AG20443 (cell line): ENCODE results near the gene OSBPL2.

Source experiments
- DNase-seq: peaks from one replicate; pipeline ENCODE4 v3.0.0; 2012; ENCODE audit warnings: low spot score, mixed read lengths

Gene OSBPL2

DNA sequence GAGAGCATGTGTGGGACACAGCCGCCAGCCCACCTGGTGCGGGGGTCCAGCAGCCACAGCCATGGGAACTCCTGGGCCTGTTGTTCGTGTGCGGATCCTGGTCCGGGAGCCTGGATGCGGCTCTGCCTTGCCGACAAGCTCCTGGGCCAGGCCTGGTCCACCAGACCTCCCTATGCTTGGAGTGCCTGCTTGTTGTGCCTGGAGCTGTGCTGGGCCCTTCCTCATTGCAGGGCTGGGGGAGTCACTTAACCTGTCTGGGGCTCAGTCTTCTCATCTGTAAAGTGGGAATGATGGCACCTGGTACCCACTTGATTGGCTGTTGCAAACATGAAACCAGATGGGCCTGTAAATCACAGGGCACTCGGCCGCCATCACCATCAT is 2.6 kb upstream of the OSBPL2 start:
- no peak for DNase-seq

DNA sequence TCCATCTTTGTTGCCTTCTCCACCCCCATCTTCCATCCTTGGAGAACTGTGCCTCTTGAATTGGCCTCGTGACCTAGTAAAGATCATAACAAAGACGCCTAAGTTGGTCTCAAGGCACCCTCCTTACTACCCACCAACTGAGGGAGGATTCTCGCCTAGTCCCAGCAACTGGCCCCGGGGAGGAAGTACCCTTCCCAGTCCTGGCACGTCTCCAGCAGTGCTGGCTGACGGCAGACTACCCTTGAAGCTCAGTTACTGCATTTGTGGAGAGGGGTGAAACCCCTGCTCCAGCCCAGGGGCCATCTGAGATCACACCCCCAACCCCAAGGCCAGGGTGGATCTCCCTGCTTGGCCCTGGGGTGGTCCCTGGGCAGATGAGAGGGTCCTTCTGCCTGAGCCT is 2.1 kb upstream of the OSBPL2 start:
- DNase-seq = no peak

DNA sequence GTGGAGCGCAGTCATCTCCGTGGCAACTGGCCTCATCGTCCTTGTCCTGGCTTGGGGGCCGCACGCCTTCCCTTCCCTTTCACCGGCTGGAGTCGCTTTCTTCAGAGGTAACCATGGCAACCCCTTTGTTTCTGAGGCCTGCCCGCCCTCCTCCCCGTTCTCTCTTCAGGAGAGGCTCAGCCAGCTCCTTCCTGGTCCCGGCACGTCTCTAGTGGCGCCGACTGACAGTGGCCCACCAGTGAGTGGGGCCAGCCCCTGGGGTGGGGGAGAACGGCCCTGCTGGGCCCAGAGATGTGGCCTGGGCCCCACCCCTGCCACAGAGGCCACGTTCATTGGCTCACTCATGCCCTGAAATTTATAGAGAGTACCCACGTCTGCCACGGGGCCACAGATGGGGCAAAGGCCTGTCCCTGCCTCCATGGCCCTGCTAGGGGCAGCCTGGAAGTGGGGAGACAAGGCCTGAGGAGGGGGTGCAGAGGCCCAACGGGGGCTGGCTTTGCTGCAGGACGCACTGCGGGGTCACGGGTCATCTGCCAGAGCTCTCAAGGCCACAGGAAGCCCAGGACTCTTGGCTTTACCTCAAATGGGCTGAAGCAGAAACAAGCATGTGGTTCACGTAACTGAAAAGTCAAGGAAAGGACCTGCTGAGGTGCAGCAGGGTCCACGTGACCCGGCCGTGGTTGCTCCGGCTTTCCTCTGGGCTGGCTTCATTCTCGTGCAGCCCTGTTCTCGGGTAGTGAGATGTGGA is 1.4 kb upstream of the OSBPL2 start:
- no peak for DNase-seq

DNA sequence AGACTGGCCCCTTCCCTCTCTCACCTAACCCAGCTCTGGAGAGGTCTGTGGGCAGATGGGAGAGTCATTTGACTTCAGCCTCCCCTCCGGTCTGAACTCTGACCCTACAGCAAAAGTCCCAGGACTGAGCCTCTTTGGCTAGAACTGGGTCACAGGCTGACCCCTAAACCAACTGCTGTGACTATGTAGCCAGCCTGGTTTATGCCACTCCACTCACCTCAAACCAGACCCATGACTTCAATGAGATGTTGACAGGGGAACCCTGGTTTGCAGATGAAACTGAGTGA is 864 bp upstream of the OSBPL2 start:
- DNase-seq = no peak

DNA sequence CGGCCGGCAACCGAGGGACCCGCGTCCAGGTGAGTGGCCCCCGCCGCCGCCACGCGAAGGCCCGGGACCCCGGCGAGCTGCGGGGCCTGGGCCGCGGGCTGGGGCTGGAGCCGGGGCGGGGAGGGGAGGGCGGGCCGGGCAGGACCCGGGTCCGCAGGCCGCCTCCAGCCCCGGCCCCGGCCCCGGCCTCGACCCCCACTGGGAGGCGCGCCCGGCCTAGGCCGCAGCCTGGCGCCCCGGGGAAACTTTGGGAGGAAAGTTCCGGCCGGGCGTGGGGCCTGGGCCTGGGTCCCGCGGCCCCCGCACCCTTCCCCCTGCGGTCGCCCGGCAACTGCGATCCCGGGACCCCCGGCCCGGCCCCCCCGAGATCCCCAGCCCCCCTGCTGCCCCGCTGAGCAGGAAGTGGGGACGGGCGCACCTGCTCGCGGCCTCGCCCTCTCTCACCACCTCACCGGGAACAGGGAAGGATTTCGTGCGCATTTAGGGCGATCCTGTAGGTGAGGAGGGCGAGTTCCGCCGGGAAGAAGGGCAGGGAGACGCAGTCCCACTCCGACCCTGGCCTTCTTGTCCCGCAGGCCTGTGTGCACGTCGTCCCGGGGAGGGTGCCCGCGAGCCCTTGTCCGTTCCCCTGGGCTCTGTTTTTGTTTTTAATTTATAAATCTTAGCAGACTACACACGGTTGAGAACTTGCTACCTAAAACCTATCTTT is 402 bp downstream of the OSBPL2 start:
- peak; percentile 43 for DNase-seq

DNA sequence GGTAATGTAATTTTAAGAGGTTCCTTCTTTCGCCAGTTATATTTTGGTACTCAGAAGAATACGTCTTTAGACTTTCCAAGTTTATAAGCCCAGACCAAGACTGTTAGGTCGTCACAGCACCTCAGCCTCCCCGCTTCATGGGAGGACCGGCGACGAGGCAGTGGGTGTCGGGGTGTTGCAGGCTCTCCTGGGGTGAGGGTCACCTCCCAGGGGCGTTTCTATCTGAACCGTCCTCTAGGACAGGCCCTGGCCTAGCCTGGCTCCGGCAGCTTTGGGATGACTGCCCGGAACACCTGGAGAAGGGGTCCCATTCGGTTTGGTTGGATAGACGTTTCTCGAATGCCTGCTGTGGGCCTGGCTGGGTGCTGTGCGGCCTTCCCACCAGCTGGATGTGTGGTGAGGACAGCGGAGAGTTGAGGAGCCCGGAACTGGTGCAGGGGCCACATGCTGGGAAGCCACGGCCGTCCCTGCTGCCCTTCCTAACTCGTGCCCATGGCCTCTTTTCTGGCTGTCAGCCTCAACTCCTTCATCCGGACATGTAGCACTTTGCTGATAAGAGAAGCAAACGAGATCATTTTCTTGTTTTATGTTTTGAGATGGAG is 1.1 kb downstream of the OSBPL2 start:
- peak; percentile 39 for DNase-seq

DNA sequence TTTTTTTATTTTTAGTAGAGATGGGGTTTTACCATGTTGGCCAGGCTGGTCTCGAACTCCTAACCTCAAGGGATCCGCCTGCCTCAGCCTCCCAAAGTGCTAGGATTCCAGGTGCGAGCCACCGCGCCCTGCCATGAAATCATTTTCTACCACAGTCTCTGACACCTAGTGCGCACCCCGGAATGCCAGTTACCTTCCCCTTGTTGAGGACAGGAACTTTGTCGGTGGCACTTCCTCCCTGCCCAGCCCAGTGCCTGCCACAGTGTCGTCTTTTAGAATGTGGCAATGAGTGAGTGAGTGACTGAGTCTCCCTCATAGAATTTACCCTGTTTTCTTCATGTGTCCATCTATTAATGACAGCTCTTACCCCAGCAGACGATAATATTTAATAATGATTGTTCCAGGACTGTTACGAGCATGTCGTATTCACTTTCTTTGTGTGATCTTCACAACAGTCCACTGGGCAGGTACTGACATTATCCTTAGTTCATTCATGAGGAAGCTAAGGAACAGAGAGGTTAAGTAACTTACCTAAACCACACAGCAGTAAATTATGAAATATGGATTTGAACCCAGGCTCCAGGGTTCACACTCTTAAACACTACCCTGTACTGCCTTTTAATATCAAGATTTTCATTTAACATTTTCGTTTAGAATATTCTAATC is 1.8 kb downstream of the OSBPL2 start:
- no peak for DNase-seq

DNA sequence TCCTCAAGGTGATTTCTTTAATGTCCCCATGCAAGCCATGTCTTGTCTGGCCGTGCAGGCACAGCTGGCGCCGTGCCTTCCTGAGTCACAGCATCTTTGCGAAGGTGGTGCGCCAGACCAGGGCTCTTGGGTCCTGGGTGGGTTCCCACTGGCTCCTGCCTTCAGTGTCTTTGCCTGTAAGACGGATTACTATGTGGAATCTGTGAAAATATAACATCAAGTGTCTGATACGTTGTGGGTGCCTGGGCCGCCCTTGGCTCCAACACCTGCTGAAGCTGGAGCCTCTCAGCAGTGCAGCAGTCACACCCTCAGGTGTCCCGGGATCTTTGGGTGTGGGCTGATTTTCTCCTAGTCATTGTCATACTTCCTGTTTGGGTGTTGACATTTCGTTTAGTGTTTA is 3.2 kb downstream of the OSBPL2 start:
- DNase-seq = no peak

DNA sequence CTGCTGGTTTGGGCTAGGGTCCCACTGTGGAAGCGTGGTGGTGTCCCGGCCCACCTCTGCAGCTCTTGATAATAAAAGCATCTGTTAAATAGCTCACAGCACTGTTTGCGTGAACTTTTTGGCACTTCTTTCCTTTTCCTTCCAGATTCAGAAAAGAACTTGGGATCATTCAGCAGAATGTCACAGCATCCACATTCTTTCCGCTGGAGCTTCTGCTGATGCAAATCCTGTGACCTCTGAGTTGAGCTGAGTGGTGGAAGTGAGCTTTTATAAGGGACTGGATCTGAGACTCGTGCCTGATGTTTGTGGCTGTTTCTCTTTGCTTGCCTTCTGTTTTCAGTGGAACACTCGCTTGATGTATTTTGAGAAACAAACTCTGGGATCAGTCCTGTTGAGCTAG is 3.9 kb downstream of the OSBPL2 start:
- DNase-seq = no peak

DNA sequence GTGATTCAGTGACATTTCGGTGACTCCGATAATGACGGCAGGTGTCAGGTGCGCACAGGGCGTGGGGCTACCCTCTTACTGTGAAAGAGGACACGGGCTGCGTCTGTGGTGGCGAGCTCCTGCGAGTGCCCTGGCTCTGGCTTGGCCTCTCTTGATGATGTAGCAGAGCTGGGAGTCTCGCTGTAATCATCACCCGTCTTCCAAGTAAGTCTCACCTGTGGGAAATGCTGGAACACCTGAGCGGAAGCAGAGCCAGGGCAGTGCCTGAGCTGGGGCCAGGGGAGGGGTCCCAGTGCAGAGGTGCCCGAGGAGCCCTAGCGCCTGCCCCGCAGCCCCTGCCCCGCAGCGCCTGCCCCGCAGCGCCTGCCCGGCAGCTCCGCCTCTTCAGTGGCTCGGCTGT is 4.8 kb downstream of the OSBPL2 start:
- no peak for DNase-seq

DNA sequence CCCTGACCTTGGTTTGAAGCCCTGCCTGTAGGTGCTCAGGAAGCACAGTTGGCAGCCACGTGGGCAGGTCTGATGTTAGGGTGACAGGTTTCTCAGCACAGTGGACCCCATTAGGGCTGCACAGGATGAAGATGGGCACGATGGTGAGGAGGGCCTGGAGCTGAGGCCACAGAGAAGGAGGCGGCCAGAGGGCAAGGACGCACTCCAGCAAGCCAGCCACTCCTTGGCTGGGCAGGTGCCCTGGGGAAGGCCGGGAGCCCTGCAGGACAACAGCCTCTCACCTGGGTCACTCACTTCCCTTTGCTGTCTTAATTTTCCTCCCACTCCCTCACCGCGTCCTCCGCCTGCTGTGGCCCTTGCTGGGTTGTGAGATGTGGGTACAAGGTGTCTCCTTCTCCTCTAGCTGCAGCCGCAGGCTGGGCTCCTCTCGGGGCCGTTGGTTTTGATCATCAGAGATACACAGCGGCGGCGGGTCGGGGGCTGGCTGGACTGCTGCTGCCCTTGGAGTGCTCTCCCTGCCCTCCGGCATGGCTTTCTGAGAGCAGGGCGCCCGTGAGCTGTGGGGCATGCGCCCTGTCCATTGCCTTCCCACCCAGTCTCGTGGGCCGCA is 5.7 kb downstream of the OSBPL2 start:
- no peak for DNase-seq

DNA sequence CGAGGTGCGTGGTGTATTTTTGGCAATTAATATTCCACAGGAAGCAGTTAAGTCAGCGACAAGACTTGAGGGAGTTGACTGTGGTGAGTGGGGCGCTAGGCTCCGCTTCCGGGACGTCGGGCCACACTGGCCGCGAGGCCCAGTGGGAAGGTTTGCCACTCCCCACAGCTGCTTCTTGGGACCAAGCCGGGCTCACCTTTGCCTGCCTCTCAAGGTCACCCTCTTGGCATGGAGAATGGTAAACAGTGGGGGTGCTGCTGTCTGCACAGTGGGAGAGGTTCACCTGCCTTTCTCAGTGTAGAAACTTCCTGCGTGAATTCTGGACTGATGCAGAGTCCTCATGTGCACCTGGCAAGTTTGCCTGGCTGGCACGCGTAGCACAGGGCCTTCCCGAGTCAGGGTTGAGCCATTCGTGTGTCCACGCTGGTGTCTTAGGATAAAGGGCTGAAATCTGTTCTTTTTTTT is 6.4 kb downstream of the OSBPL2 start:
- DNase-seq = no peak

DNA sequence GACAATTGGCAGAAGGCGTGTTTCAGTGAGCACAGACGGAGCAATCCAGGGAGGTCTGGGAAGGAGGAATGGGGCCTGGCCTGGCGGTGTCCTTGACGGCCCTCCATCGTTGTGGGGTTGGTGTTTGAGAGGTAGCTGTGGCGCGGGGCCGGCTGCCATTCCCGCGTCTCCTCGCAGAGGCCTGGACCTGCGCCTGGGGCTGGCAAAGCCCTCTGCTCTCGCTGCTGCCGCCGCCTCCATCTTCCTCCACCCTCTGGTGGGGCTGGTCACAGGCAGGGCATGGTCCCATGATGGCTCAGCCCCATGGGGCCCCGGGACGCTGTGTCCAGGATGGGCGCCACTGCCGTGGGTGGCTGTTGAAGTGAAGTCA is 7.6 kb downstream of the OSBPL2 start:
- no peak for DNase-seq

DNA sequence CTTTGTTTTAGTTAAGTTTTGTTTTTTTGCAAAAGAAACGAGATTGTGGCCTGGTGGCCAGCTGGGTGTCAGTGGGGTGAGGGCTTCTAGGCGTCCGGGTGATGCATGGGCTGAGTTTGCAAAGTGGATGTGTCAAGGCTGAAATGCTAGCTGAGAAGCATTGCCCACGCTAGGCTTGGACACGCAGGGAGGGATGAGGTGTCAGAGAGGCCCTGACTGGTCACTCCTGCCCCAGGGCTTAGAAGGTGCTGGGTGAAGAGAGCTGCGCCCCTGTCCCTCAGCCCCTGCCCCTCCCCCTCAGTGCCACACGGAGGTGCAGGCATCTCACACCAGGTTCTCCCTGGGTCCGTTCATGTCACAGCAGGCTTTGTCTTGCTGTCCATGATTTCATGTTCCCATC is 8.1 kb downstream of the OSBPL2 start:
- DNase-seq = no peak

DNA sequence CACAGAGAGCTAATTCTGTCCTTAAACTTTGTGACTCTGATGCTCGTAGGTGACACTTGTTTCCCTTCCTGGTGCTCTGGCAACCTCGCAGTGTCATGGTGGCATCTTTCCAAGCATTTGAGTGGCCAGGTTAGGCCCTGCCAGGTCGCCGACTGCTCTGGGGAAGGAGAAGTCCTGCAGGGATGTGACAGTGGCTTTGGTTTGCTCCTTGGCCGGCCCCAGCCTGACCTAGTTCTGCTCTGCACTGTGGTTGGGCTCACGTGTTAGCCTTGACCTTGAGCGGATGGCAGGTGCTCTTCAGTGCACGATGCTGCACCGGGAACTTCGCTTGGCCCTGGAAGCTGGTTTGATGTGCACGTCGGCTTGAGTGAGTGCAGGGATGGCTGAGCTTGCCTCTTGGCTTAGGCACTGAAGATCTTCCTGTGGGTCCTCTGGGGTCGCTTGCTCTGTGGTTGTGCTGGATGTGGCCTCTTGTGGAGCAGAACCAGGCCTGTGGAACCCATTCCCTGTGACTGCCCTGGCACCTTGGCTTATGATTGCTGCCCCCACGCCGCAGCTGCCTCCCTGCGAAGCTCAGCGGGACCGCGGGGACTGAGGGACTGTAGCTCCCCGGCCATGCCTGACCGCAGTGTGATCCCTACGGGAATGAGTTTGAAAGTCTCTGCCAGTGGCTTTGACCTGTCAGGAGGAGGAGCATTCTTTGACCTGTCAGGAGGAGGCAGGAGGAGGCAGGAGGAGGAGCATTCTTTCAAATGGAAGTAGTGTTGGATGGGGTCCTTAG is 8.7 kb downstream of the OSBPL2 start:
- DNase-seq = no peak

DNA sequence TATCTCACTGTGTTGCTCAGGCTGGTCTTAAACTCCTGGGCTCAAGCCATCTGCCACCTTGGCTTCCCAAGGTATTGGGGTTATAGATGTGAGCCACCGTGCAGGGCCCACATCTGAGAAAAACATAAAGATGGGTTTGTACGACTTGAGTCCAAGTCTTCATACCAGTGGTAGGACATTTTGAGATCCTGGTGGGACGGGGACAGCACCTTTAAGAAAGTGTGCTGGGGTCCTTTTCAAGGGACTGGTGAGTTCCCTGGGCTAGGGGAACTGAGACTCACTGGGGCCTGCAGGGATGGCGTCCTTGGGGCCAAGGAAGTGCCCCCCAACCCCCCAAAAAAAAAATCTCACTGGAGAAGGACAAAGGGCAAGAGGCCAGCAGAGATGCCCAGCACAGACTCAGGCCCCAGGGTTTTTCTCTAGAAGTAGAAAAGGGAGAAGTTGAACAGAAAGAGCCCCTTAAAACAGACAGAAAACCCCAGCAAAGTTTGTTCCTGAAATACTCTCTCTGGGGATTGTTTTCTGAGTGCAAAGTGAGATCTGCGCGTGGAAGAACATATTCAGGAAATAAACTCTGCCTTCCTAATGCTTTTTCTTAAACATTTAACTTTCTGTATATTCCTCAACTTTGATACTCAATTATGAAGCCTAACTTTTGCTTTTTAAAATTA is 10.7 kb downstream of the OSBPL2 start:
- DNase-seq = no peak

DNA sequence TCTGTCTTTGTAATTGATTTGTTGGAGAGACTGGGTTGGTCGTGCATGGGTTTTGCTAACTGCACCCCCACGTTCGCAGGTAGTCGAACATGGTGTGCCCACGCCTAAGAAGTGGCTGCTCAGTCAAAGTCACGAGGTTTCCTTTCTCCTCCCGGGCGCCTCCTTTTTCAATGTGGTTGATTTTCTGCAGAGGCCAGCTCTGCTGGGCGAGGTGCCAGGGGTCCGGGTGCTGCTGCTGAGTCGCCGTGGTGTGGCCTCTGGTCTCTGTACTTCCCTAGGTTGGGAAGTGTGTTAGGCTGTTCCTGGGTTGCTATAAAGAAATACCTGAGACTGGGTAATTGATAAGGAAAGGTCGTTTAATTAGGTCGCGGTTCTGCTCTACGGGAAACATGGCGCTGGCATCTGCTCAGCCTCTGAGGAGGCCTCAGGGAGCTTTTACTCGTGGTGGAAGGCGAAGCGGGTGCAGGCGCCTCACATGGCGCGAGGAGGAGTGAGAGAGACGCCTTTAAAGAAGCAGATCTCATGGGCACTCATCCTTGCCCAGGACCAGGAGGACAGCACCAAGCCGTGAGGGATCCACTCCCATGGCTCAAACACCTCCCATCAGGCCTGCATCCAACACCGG is 14.1 kb downstream of the OSBPL2 start:
- no peak for DNase-seq

DNA sequence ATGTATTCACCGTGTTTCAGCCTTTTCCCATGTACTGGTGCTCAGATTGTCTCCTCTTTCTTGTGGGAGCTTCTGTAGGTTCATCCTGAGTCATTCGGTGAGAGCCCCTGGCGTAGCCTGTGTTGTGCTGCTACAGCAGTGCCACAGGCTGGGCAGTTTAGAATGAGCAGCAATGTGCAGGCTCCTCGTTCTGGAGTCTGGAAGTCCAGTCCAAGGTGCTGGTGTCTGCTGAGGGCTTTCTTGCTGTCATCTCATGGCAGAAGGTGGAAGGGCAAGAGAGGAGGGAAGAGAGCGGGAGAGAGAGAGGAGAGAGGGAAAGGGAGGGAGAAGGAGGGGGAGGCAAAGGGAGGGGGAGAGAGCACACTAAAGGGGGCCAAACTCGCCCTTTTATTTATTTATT is 15.1 kb downstream of the OSBPL2 start:
- no peak for DNase-seq

DNA sequence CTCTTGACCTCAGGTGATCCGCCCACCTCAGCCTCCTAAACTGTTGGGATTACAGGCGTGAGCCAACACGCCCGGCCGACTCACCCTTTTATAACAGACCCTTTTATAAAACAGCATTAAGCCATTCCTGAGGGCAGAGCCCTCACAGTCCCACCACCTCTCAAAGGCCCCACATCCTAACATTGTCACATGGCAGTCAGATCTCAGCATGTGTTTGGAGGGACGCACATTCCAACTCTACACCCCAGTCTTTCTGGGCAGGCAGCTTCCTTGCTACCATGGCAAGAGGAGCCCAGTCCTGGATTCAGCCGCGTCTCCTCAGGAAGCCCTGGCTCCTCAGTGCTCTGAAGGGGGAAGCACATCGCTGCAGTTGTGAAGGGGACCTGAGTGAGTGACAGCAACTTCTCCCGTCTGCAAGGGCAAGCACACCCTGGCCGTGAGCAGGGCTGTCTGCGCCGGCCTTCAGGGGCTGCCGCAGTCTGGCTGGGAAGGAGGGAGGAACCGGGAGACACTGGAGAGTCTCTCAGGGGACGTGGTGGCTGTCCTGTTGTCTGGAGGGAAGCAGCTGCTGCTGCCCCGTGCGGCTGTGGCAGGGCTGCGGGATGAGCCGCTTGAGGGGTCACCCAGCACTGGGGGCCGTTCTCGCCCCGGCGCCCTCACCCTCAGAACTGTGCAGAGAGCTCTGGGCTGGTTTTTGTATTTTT is 15.9 kb downstream of the OSBPL2 start:
- DNase-seq = no peak

DNA sequence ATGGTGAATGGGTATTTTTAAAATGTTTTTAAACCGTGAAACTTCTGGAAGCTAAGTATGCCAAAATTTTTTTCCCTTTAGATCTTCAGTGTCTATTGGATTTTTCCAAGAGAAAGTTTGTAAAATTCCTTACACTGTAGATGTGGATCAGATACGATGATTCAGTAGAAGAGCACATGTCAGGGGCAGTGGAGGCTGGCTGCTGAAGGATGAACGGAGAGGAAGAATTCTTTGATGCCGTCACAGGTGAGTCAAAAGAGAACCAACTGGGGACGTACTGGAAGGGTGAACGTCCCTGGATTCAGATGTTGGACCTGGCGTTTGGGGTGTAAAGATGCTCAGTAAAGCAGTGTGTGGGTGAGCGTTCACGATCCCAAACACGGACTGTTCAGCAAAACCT is 17.7 kb downstream of the OSBPL2 start:
- no peak for DNase-seq
